Cardiac muscle cell (in vitro differentiated cells and primary cell): Measurements from ENCODE around the gene ADCY6. TPM values are rescaled to one million over a fixed set of nuclear protein-coding genes. Genes with fewer than 3 reads are reported as not detected.

Experiments
- DNase-seq, 2 donors: peaks; one replicate each; pipeline versions ENCODE4 v3.0.0 to v3.0.0-alpha.2; 2010 to 2017; ENCODE audit warnings: low read depth in 1 of 2, low spot score in 1 of 2
- H3K27ac ChIP-seq: fragments of 200-600 bp; sonication (generic); 2 replicates; pipeline ENCODE4 v1.5.1; 2016
- H3K27me3 ChIP-seq: fragments of 200-600 bp; sonication (generic); 2 replicates; pipeline ENCODE4 v1.6.0; 2016; ENCODE audit warnings: control low read depth
- H3K36me3 ChIP-seq: fragments of 200-600 bp; sonication (generic); 2 replicates; pipeline ENCODE4 v1.5.1; 2016; ENCODE audit warnings: control low read depth
- H3K4me1 ChIP-seq: fragments of 200-600 bp; sonication (generic); 2 replicates; pipeline ENCODE4 v1.8.1; 2017; ENCODE audit warnings: low read depth, mild to moderate bottlenecking, mixed run types
- H3K4me3 ChIP-seq: fragments of 200-600 bp; sonication (generic); 2 replicates; pipeline ENCODE4 v1.5.1; 2016; ENCODE audit warnings: mild to moderate bottlenecking
- H3K9me3 ChIP-seq: fragments of 200-600 bp; sonication (generic); 2 replicates; pipeline ENCODE4 v1.5.1; 2017; ENCODE audit warnings: low read depth, mild to moderate bottlenecking, control low read depth
- CTCF ChIP-seq: IDR thresholded peaks from 2 replicates; pipeline ENCODE4 v1.5.1; 2012; ENCODE audit warnings: low read depth, mild to moderate bottlenecking, low read length
- polyA plus RNA-seq: library from polyadenylated mRNA; unstranded; fragments of >200 nt; fragmentation: Nextera tagmentation; extraction: Ambion mirVana; gene quantifications from 2 replicates; pipeline ENCODE4 v1.2.1, GENCODE V29; 2016
- total RNA-seq: library from RNA; depleted of rRNA; stranded (reverse); fragments of >200 nt; gene quantifications from 2 replicates; pipeline ENCODE4 v1.2.3, GENCODE V29; 2016

The ADCY6 gene
- total and polyA plus RNA-seq, 2 experiments from 2014 or later = 38.1 to 60.1 TPM

GRCh38 chr12:48818831-48819590, 30.1 kb upstream of the ADCY6 start:
- Histone ChIP-seq H3K27me3 (peaks cover 14% of the 10 kb centered on the region), H3K4me1 (peaks cover 8% of the 10 kb centered on the region), H3K36me3 (no peaks in the 10 kb centered on the region), H3K4me3 (peak overlapping the region; percentile 69), H3K9me3 (no peaks in the 10 kb centered on the region), H3K27ac (no peak overlapping the region)
- DNase-seq = peak; percentile 33 to 49
- TF ChIP-seq CTCF = peak; percentile 40

- no peaks in the 10 kb centered on the region for H3K9me3 ChIP-seq
- H3K36me3 ChIP-seq = no peaks in the 10 kb centered on the region
- peaks cover 8% of the 10 kb centered on the region for H3K4me1 ChIP-seq
- H3K27ac ChIP-seq = no peak within 1 kb of the TSS
- TF ChIP-seq CTCF = no peak
- peak; percentile 55 to 76 for DNase-seq
- H3K4me3 ChIP-seq = peak within 1 kb of the TSS; percentile 69
- peaks cover 14% of the 10 kb centered on the region for H3K27me3 ChIP-seq
Observed at GRCh38 chr12:48817873-48818830, 29.3 kb upstream of the ADCY6 start, which contains the start of gene CACNB3. Gene CACNB3 (plus strand): TSS chr12:48818496. CDS start chr12:48818930, 434 bp downstream.

DNA sequence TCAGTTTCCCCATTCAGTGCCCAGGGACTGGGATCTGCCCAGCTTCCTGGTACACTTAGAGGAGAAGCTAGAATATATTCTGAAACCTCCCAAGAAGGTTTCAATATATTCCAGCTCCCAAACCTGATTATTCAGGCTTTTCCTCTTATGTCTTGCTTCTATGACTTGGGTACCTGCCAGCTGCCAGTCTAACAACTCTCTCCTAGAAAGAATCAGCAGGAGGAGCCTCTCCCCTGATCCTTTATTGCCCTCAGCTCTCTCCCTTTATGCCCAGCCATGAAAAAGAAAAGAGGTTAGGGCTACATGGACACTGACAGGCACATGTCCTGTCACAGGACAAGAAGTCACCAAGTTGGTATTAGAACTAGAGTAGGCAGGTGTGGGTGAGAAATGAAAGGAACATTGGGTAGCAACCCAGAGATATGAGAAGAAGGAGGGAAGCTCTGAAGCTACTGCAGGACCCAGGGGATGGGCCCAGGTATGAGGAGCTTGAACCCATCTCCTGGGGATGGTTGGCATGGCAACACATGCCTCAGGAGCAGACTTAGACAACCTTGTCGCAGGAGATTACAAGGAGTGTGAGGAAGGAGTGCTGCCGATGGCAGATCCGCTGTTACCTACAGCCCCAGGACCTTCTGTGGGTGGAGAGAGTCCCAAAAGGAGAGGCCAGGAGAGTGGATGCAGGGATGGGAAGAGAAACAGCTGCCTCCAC, 27.4 kb upstream of the ADCY6 start:
- Histone ChIP-seq H3K4me3 (no peak overlapping the region), H3K4me1 (peaks cover 8% of the 10 kb centered on the region), H3K9me3 (no peaks in the 10 kb centered on the region), H3K36me3 (no peaks in the 10 kb centered on the region), H3K27ac (no peak overlapping the region), H3K27me3 (peaks cover 14% of the 10 kb centered on the region)
- peak in 1 of 2 donors; percentile 17 for DNase-seq
- TF ChIP-seq CTCF = no peak

- Histone ChIP-seq H3K27ac (peak overlapping the region; percentile 50), H3K27me3 (peaks cover 14% of the 10 kb centered on the region), H3K9me3 (no peaks in the 10 kb centered on the region), H3K4me3 (peak overlapping the region; percentile 60), H3K36me3 (no peaks in the 10 kb centered on the region), H3K4me1 (peaks cover 15% of the 10 kb centered on the region)
- no peak for TF ChIP-seq CTCF
- peak; percentile 86 to 91 for DNase-seq
Observed at GRCh38 chr12:48815126-48816110, 26.5 kb upstream of the ADCY6 start.
